HUES48 (cell line): ENCODE measurements around the gene CHD6.

ENCODE experiments used
- H3K27ac ChIP-seq: one replicate; pipeline ENCODE4 v1.7.0; 2013; ENCODE audit warnings: low read depth, low read length, inconsistent platforms
- H3K27me3 ChIP-seq: 2 replicates; pipeline ENCODE4 v1.6.1; 2013; ENCODE audit warnings: mild to moderate bottlenecking, low read length; ENCODE audit not compliant: control insufficient read depth, insufficient read depth
- H3K36me3 ChIP-seq: 2 replicates; pipeline ENCODE4 v1.6.1; 2013; ENCODE audit warnings: low read length; ENCODE audit not compliant: control insufficient read depth, insufficient read depth
- H3K4me1 ChIP-seq: 2 replicates; pipeline ENCODE4 v1.6.1; 2013; ENCODE audit warnings: mild to moderate bottlenecking, low read length; ENCODE audit not compliant: control insufficient read depth, insufficient read depth
- H3K4me3 ChIP-seq: 2 replicates; pipeline ENCODE4 v1.5.1; 2013; ENCODE audit warnings: mild to moderate bottlenecking, low read depth, low read length
- H3K9ac ChIP-seq: 2 replicates; pipeline ENCODE4 v1.6.1; 2013; ENCODE audit warnings: mild to moderate bottlenecking, low read depth, low read length, moderate library complexity
- H3K9me3 ChIP-seq: 2 replicates; pipeline ENCODE4 v1.6.1; 2013; ENCODE audit warnings: low read length; ENCODE audit not compliant: control insufficient read depth, insufficient read depth

The CHD6 gene

GRCh38 chr20:41506192-41506915 lies 111.8 kb downstream of the CHD6 start:
- Histone ChIP-seq H3K9ac (no peak overlapping the region), H3K4me3 (no peak overlapping the region), H3K27me3 (no peaks in the 10 kb centered on the region), H3K9me3 (no peaks in the 10 kb centered on the region), H3K27ac (no peak overlapping the region), H3K36me3 (peaks cover 22% of the 10 kb centered on the region), H3K4me1 (peaks cover 14% of the 10 kb centered on the region; the same call in 1 of the 2 replicates)

GRCh38 chr20:41505184-41505583 lies 113.0 kb downstream of the CHD6 start:
- H3K4me1 ChIP-seq, result peaks cover 19% of the 10 kb centered on the region
- no peaks in the 10 kb centered on the region for H3K9me3 ChIP-seq
- no peak overlapping the region for H3K4me3 ChIP-seq
- H3K36me3 ChIP-seq, result peaks cover 14% of the 10 kb centered on the region
- H3K9ac ChIP-seq, result no peak overlapping the region
- H3K27ac ChIP-seq, result no peak overlapping the region
- no peaks in the 10 kb centered on the region for H3K27me3 ChIP-seq

- Histone ChIP-seq H3K27ac (no peak overlapping the region), H3K4me1 (peaks cover 15% of the 10 kb centered on the region), H3K36me3 (peaks cover 26% of the 10 kb centered on the region), H3K9ac (no peak overlapping the region), H3K9me3 (no peaks in the 10 kb centered on the region), H3K27me3 (no peaks in the 10 kb centered on the region), H3K4me3 (no peak overlapping the region)
Measured at GRCh38 chr20:41501376-41501775, 116.8 kb downstream of the CHD6 start.

GRCh38 chr20:41499961-41500725 lies 118.0 kb downstream of the CHD6 start:
- Histone ChIP-seq H3K9ac (no peak overlapping the region), H3K4me3 (no peak overlapping the region), H3K9me3 (no peaks in the 10 kb centered on the region), H3K36me3 (peaks cover 38% of the 10 kb centered on the region), H3K27me3 (no peaks in the 10 kb centered on the region), H3K27ac (no peak overlapping the region), H3K4me1 (peaks cover 15% of the 10 kb centered on the region)

- no peak overlapping the region for H3K27ac ChIP-seq
- H3K9ac ChIP-seq, result no peak overlapping the region
- H3K27me3 ChIP-seq, result no peaks in the 10 kb centered on the region
- peaks cover 15% of the 10 kb centered on the region for H3K4me1 ChIP-seq
- no peak overlapping the region for H3K4me3 ChIP-seq
- H3K36me3 ChIP-seq, result peaks cover 49% of the 10 kb centered on the region
- H3K9me3 ChIP-seq, result no peaks in the 10 kb centered on the region
Measured at GRCh38 chr20:41499064-41499463, 119.1 kb downstream of the CHD6 start.

GRCh38 chr20:41497186-41497895 lies 120.8 kb downstream of the CHD6 start:
- no peak overlapping the region for H3K27ac ChIP-seq
- H3K4me1 ChIP-seq, result peaks cover 15% of the 10 kb centered on the region
- no peak overlapping the region for H3K9ac ChIP-seq
- no peak overlapping the region for H3K4me3 ChIP-seq
- peaks cover 66% of the 10 kb centered on the region for H3K36me3 ChIP-seq
- H3K9me3 ChIP-seq, result no peaks in the 10 kb centered on the region
- H3K27me3 ChIP-seq, result no peaks in the 10 kb centered on the region

- H3K9ac ChIP-seq, result no peak overlapping the region
- H3K27me3 ChIP-seq, result no peaks in the 10 kb centered on the region
- H3K9me3 ChIP-seq, result no peaks in the 10 kb centered on the region
- H3K27ac ChIP-seq, result no peak overlapping the region
- peaks cover 95% of the 10 kb centered on the region for H3K36me3 ChIP-seq
- H3K4me1 ChIP-seq, result no peaks in the 10 kb centered on the region
- no peak overlapping the region for H3K4me3 ChIP-seq
Measured at GRCh38 chr20:41494451-41494850, 123.7 kb downstream of the CHD6 start.

- H3K9ac ChIP-seq, result no peak overlapping the region
- H3K4me3 ChIP-seq, result no peak overlapping the region
- no peak overlapping the region for H3K27ac ChIP-seq
- no peaks in the 10 kb centered on the region for H3K9me3 ChIP-seq
- H3K4me1 ChIP-seq, result no peaks in the 10 kb centered on the region
- H3K36me3 ChIP-seq, result peaks cover 81% of the 10 kb centered on the region
- no peaks in the 10 kb centered on the region for H3K27me3 ChIP-seq
Measured at GRCh38 chr20:41483553-41483930, 134.6 kb downstream of the CHD6 start.

GRCh38 chr20:41482647-41483552 lies 135.3 kb downstream of the CHD6 start:
- no peaks in the 10 kb centered on the region for H3K27me3 ChIP-seq
- H3K36me3 ChIP-seq, result peaks cover 75% of the 10 kb centered on the region
- H3K27ac ChIP-seq, result no peak overlapping the region
- H3K9ac ChIP-seq, result no peak overlapping the region
- no peaks in the 10 kb centered on the region for H3K9me3 ChIP-seq
- no peaks in the 10 kb centered on the region for H3K4me1 ChIP-seq
- H3K4me3 ChIP-seq, result no peak overlapping the region

- Histone ChIP-seq H3K36me3 (peaks cover 54% of the 10 kb centered on the region), H3K27ac (no peak overlapping the region), H3K4me1 (no peaks in the 10 kb centered on the region), H3K9me3 (no peaks in the 10 kb centered on the region), H3K9ac (no peak overlapping the region), H3K27me3 (no peaks in the 10 kb centered on the region), H3K4me3 (no peak overlapping the region)
Measured at GRCh38 chr20:41480054-41480770, 138.0 kb downstream of the CHD6 start.
